Activated B cell treated with CpG ODN at 0.5 μM for 24 hours (primary cell): ENCODE data around the gene CNGB1. TPM values are rescaled to one million over a fixed set of nuclear protein-coding genes. Genes with fewer than 3 reads are reported as not detected.

Experiments used
- ATAC-seq: fragments of 200-7000 bp; cut with Tn5 transposase; one replicate; pipeline ENCODE4 v1.10.0; 2021; ENCODE audit warnings: low read depth, mild to moderate bottlenecking, moderate library complexity
- CTCF ChIA-PET: fragments of 350-600 bp; sonication (Branson Sonifier 250); formaldehyde crosslinking; loops from one replicate; lab custom pipeline; 2021; ENCODE audit warnings: antibody characterized with exemption; lab: Charles Lee
- POLR2A ChIA-PET: fragments of 350-600 bp; sonication (Branson Sonifier 250); formaldehyde crosslinking; loops from one replicate; lab custom pipeline; 2021; ENCODE audit warnings: antibody characterized with exemption; lab: Charles Lee
- DNase-seq: peaks from one replicate; pipeline ENCODE4 v3.0.0; 2022
- H3K27ac Mint-ChIP-seq: one replicate; pipeline ENCODE4 v1.8.0; 2020; ENCODE audit warnings: mixed read lengths
- H3K27me3 Mint-ChIP-seq: one replicate; pipeline ENCODE4 v1.8.0; 2021; ENCODE audit warnings: mixed read lengths
- H3K36me3 Mint-ChIP-seq: one replicate; pipeline ENCODE4 v1.8.0; 2021; ENCODE audit warnings: low read depth, mixed read lengths
- H3K4me1 Mint-ChIP-seq: one replicate; pipeline ENCODE4 v1.8.0; 2021; ENCODE audit warnings: mixed read lengths
- H3K4me3 Mint-ChIP-seq: one replicate; pipeline ENCODE4 v1.8.0; 2020; ENCODE audit warnings: mild to moderate bottlenecking, mixed read lengths
- H3K9me3 Mint-ChIP-seq: one replicate; pipeline ENCODE4 v1.8.0; 2020; ENCODE audit warnings: mixed read lengths
- intact Hi-C: fragments of 100-400 bp; cut with micrococcal nuclease; formaldehyde crosslinking; loops from one replicate; pipeline ENCODE4 v1.15.1; 2024
- total RNA-seq: library from RNA; stranded (reverse); gene quantifications from 2 replicates; pipeline ENCODE4 v1.2.3, GENCODE V29; 2022
- TF ChIP-seq, protein P1 (sequence below): fragments of 200-600 bp; IDR thresholded peaks from one replicate; pipeline ENCODE4 v1.8.0; 2022; ENCODE audit warnings: antibody characterized with exemption, mild to moderate bottlenecking

The CNGB1 gene
- total RNA-seq, 1 donor from 2014 or later = not detected

DNA sequence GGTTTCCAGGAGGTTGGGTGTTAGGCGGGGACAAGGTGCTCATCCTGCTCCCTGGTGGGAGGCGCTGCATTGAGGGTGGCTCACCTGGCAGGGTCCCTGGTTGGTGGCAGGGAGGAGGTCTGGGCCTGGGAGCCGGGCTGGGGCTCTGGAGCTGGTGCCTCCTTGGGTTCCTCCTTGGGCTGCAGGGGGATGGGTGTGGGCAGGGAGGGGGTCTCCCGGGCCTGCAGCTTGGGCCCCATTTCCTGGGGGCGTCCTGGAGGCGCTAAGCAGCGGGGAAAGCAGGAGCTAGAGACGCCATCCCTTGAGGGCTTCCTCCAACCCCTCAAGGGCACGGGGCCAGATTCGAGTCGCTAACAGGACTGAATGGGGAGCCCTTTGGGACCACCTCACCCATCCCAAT lies 11.1 kb downstream of the CNGB1 start:
- H3K27me3 Mint-ChIP-seq = peaks cover 9% of the 10 kb centered on the region
- no peak overlapping the region for H3K4me3 Mint-ChIP-seq
- no peaks in the 10 kb centered on the region for H3K4me1 Mint-ChIP-seq
- no peaks in the 10 kb centered on the region for H3K9me3 Mint-ChIP-seq
- DNase-seq (no peak), ATAC-seq (no peak)
- ChIA-PET POLR2A (no interaction called here), CTCF (no interaction called here)
- TF ChIP-seq, protein P1, sequence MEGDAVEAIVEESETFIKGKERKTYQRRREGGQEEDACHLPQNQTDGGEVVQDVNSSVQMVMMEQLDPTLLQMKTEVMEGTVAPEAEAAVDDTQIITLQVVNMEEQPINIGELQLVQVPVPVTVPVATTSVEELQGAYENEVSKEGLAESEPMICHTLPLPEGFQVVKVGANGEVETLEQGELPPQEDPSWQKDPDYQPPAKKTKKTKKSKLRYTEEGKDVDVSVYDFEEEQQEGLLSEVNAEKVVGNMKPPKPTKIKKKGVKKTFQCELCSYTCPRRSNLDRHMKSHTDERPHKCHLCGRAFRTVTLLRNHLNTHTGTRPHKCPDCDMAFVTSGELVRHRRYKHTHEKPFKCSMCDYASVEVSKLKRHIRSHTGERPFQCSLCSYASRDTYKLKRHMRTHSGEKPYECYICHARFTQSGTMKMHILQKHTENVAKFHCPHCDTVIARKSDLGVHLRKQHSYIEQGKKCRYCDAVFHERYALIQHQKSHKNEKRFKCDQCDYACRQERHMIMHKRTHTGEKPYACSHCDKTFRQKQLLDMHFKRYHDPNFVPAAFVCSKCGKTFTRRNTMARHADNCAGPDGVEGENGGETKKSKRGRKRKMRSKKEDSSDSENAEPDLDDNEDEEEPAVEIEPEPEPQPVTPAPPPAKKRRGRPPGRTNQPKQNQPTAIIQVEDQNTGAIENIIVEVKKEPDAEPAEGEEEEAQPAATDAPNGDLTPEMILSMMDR = no peak
- intact Hi-C loops = no loop called here
- H3K36me3 Mint-ChIP-seq = no peaks in the 10 kb centered on the region
- H3K27ac Mint-ChIP-seq = no peak overlapping the region

DNA sequence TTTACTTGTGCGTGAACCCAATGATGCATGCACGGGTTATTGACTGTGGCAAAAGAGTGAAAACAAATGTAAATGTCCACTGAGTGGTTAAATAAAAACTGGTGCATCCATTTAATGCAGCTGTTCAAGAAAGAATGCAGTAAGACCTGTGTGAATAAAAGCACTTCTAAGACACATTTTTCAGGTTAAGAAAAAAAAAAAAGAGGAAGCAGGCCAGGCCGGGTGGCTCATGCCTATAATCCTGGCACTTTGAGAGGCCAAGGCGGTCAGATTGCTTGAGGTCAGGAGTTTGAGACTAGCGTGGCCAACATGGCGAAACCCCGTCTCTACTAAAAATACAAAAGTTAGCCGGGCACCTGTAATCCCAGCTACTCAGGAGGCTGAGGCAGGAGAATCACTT lies 11.8 kb downstream of the CNGB1 start:
- H3K27ac Mint-ChIP-seq = no peak overlapping the region
- intact Hi-C loops = no loop called here
- H3K36me3 Mint-ChIP-seq = no peaks in the 10 kb centered on the region
- POLR2A ChIA-PET = no interaction called here
- TF ChIP-seq, protein P1 = no peak
- H3K4me1 Mint-ChIP-seq = no peaks in the 10 kb centered on the region
- peaks cover 9% of the 10 kb centered on the region for H3K27me3 Mint-ChIP-seq
- H3K9me3 Mint-ChIP-seq = no peaks in the 10 kb centered on the region
- no peak overlapping the region for H3K4me3 Mint-ChIP-seq
- no peak for ATAC-seq
- no peak for DNase-seq
- CTCF ChIA-PET = no interaction called here

DNA sequence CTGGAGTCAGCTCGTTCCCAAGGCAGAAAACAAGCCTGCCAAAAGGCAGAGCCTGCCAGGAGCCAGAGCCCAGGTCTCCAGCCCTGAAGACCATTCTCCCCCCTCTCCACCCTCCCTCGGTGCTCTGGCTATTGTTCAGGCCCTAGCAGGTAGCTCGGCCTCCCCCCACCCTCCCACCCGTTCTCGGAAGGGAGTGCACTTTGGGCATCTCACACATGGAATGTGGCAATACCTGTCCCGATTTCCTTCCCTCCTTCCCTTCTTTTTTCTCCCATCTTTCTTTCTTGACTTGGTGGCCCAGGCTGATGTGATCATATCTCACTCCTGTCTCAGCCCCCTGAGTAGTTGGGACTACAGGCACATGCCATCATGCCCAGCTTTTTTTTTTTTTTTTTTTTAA lies 12.4 kb downstream of the CNGB1 start:
- H3K36me3 Mint-ChIP-seq = no peaks in the 10 kb centered on the region
- POLR2A ChIA-PET = interaction anchor here (0.6 kb wide), 1 partner anchor 72 kb away, joined by 3 read pairs; no protein-coding TSS in a partner anchor
- CTCF ChIA-PET = no interaction called here
- no peaks in the 10 kb centered on the region for H3K4me1 Mint-ChIP-seq
- H3K9me3 Mint-ChIP-seq = no peaks in the 10 kb centered on the region
- H3K27me3 Mint-ChIP-seq = peaks cover 9% of the 10 kb centered on the region
- DNase-seq = no peak
- TF ChIP-seq, protein P1 = no peak
- intact Hi-C loops = no loop called here
- H3K27ac Mint-ChIP-seq = no peak overlapping the region
- no peak for ATAC-seq
- no peak overlapping the region for H3K4me3 Mint-ChIP-seq

DNA sequence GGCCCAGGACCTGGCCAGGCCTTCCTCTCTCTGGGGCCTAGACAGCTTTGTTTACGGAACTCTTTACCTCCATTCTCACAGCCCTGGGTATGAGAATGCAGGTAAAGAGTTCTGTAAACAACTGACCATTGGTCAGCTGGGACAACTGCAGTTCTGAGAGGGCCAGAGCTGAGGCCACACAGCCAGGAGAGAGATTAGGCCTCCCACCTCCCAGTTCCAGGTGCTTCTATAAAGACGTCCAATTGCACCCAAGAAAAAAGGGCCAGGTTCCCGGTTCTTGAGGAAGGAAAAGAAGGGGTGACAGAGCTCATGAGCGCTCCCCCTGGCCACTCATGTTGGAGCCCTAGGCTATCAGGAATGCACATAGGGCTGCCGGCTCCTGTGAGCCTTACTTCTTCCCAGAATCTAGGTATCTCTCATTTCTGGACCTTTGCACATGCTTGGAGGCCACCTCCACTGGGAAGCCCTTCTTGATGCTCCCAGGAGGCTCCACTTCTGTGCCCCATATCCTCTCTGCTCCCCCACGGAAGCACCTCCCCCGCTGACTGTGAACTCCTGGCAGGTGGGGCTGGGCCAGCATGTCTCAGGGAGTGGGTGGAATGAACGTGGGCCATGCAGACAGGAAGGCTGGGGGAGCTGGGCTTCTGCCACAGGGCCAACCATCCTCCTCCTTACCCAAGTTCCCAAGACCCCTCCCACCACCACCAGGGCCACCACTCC lies 13.1 kb downstream of the CNGB1 start:
- no peak for DNase-seq
- Mint-ChIP-seq H3K27ac (no peak overlapping the region), H3K9me3 (no peaks in the 10 kb centered on the region), H3K4me3 (no peak overlapping the region), H3K36me3 (no peaks in the 10 kb centered on the region), H3K27me3 (peaks cover 9% of the 10 kb centered on the region), H3K4me1 (no peaks in the 10 kb centered on the region)
- intact Hi-C loops = no loop called here
- TF ChIP-seq, protein P1 = no peak
- CTCF ChIA-PET = no interaction called here
- POLR2A ChIA-PET = no interaction called here
- ATAC-seq = no peak

DNA sequence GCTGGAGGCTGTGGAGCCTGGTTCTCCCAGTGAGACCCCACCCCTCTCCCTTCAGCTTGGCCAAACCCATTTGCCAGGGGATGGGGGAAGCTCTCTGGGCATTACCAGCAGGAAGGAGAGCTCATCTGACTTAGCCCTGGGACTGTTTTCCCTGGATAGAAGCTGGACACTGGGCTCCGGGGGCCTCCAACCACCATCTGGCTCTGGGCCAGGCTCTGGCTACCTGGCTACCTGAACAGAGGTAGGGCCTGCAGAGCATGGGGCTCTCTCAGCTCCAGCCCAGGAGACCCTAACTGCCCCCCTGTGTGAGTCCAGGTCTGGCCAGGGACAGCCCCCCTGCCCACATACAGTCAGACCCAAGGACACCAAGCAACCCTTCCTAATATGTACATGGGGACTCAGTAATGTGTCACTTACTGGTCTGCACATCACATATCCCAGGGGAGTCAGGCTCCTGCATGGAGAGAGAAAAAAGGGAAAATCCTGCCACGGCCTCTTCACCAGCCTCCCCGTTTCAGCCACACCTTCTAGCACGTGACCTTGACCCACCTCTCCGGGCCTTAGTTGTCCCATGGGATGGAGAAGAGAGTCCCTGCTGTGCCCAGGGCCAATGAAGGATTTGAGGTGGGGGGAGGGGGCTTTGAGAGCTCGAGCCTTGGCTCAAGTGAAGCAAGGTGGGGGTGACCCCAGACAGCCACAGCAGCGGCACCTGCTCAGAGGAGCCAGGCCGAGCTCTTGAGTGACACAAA lies 13.8 kb downstream of the CNGB1 start:
- no peaks in the 10 kb centered on the region for H3K9me3 Mint-ChIP-seq
- intact Hi-C loops = no loop called here
- CTCF ChIA-PET = no interaction called here
- no peaks in the 10 kb centered on the region for H3K4me1 Mint-ChIP-seq
- H3K4me3 Mint-ChIP-seq = no peak overlapping the region
- TF ChIP-seq, protein P1 = no peak
- H3K36me3 Mint-ChIP-seq = no peaks in the 10 kb centered on the region
- POLR2A ChIA-PET = interaction anchor here (0.5 kb wide), 1 partner anchor 215 kb away, joined by 3 read pairs; no protein-coding TSS in a partner anchor
- DNase-seq (no peak), ATAC-seq (no peak)
- H3K27ac Mint-ChIP-seq = no peak overlapping the region
- H3K27me3 Mint-ChIP-seq = peaks cover 9% of the 10 kb centered on the region
